GM19467 (cell line): ENCODE results near the gene COL1A1.

Experiments used
- ATAC-seq: cut with Tn5 transposase; IDR thresholded peaks from one replicate; pipeline ENCODE4 v1.9.1; 2021; ENCODE audit warnings: mild to moderate bottlenecking, moderate library complexity; ENCODE audit not compliant: unreplicated experiment

COL1A1 gene

GRCh38 chr17:50200457-50201275 is 765 bp downstream of the COL1A1 start:
- no peak for ATAC-seq

GRCh38 chr17:50199803-50200456 is 1.5 kb downstream of the COL1A1 start:
- no peak for ATAC-seq

GRCh38 chr17:50199211-50199802 is 2.1 kb downstream of the COL1A1 start:
- no peak for ATAC-seq

- no peak for ATAC-seq
Observed at GRCh38 chr17:50198026-50198669, 3.3 kb downstream of the COL1A1 start.

GRCh38 chr17:50196826-50197225 is 4.6 kb downstream of the COL1A1 start:
- no peak for ATAC-seq

GRCh38 chr17:50196036-50196435 is 5.4 kb downstream of the COL1A1 start:
- no peak for ATAC-seq

GRCh38 chr17:50194934-50195865 is 6.2 kb downstream of the COL1A1 start:
- ATAC-seq: no peak

- no peak for ATAC-seq
Observed at GRCh38 chr17:50194140-50194933, 7.1 kb downstream of the COL1A1 start.

GRCh38 chr17:50192618-50193291 is 8.7 kb downstream of the COL1A1 start:
- ATAC-seq: no peak

GRCh38 chr17:50192144-50192617 is 9.2 kb downstream of the COL1A1 start:
- ATAC-seq: no peak

- no peak for ATAC-seq
Observed at GRCh38 chr17:50191359-50192143, 9.9 kb downstream of the COL1A1 start.

- ATAC-seq: no peak
Observed at GRCh38 chr17:50190603-50191358, 10.7 kb downstream of the COL1A1 start.

- no peak for ATAC-seq
Observed at GRCh38 chr17:50190293-50190602, 11.2 kb downstream of the COL1A1 start.

- no peak for ATAC-seq
Observed at GRCh38 chr17:50189550-50190292, 11.7 kb downstream of the COL1A1 start.

GRCh38 chr17:50188921-50189549 is 12.4 kb downstream of the COL1A1 start:
- ATAC-seq: no peak

- no peak for ATAC-seq
Observed at GRCh38 chr17:50188531-50188920, 12.9 kb downstream of the COL1A1 start.
